Measurements from ENCODE around the gene LPAR6.

Gene LPAR6

DNA sequence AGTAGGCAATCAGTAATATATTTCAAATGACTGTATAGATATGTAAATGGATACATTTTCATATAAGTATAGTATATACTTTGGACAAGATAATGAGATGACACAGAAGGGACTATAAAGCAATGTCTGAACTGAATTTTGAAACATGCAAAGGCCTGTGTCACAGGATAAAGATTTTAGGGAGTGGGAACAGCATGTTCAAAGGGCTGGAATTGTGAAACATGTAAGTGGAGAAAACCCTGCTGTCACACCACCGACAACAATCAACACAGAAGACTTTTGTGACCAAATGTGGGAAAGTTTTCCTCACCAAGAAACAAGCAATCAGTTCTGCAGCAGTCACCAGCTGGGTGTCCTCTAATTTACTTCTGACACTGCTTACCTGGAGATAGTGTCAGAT is 42.9 kb downstream of the LPAR6 start:
- DNase-seq (ENCODE audit: low spot score), result no peak

Measured in hematopoietic multipotent progenitor cell treated with erythropoietin and hydrocortisone succinate and interleukin-3 and kit ligand, for 15 days (in vitro differentiated cells).